NT2/D1 (cell line): ENCODE measurements around the gene ZNRF2.
"Not testable (repeated sequence)": the region's sequence is repeated elsewhere in the genome, so short reads cannot be mapped to it uniquely, and the experiment has no call there.

ENCODE experiments used
- YY1 ChIP-seq: IDR thresholded peaks from 2 replicates; pipeline ENCODE4 v1.6.1; 2011; ENCODE audit not compliant: insufficient read length, insufficient read depth
- ZNF274 ChIP-seq: IDR thresholded peaks from 2 replicates; pipeline ENCODE4 v1.6.1; 2011; ENCODE audit warnings: mild to moderate bottlenecking, low read depth, low read length

DNA sequence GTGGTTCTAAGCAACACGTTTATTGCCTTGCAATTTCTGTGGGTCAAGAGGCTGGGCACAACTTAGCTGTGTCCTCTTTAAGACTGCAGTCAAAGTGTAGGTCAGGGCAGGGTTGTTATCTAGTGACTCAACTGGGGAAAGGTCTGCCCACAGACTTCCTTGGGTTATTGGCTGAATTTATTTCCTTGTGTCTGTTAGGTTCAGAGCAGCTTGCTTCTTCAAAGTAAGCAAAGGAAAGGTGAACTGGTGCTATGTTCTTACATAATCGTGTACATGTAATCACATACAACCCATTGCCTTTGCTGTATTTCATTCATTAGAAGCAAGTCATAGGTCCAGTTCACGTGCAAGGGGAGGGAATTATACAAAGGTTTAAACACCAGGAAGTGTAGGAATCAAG lies 5.9 kb downstream of the ZNRF2 start:
- not testable (repeated sequence) for TF ChIP-seq ZNF274, YY1
